HG03354 (cell line): ENCODE results near the gene FAM200C.
"Not testable (repeated sequence)": the region's sequence is repeated elsewhere in the genome, so short reads cannot be mapped to it uniquely, and the experiment has no call there.

ENCODE experiments used
- ATAC-seq: cut with Tn5 transposase; IDR thresholded peaks from one replicate; pipeline ENCODE4 v1.9.1; 2021; ENCODE audit warnings: mild to moderate bottlenecking; ENCODE audit not compliant: unreplicated experiment, poor library complexity, severe bottlenecking

FAM200C gene

GRCh38 chr5:160399402-160400353 lies at the start of gene FAM200C:
Gene FAM200C (minus strand): TSS chr5:160400054. CDS start chr5:160395490, 4,564 bp downstream.
- peak; percentile 88 for ATAC-seq

- no peak for ATAC-seq
These were observed 49.6 kb upstream of the FAM200C start for GRCh38 chr5:160449458-160449857.

GRCh38 chr5:160448886-160449285 lies 49.0 kb upstream of the FAM200C start:
- ATAC-seq: no peak

- no peak for ATAC-seq
These were observed 45.9 kb upstream of the FAM200C start for GRCh38 chr5:160445751-160446150.

GRCh38 chr5:160445132-160445531 lies 45.3 kb upstream of the FAM200C start:
- ATAC-seq: peak; percentile 46

GRCh38 chr5:160444407-160444806 lies 44.6 kb upstream of the FAM200C start:
- ATAC-seq: no peak

GRCh38 chr5:160442824-160443431 lies 43.1 kb upstream of the FAM200C start:
- ATAC-seq: no peak

- ATAC-seq: no peak
These were observed 41.5 kb upstream of the FAM200C start for GRCh38 chr5:160441311-160441781.

- ATAC-seq: peak; percentile 69
These were observed 39.3 kb upstream of the FAM200C start for GRCh38 chr5:160439205-160439600.

- peak; percentile 47 for ATAC-seq
These were observed 38.7 kb upstream of the FAM200C start for GRCh38 chr5:160438316-160439204.

- ATAC-seq: no peak
These were observed 37.4 kb upstream of the FAM200C start for GRCh38 chr5:160437271-160437670.

- not testable (repeated sequence) for ATAC-seq
These were observed 36.8 kb upstream of the FAM200C start for GRCh38 chr5:160436661-160437060.

GRCh38 chr5:160436017-160436416 lies 36.2 kb upstream of the FAM200C start:
- no peak for ATAC-seq

- ATAC-seq: no peak
These were observed 35.7 kb upstream of the FAM200C start for GRCh38 chr5:160435532-160435931.

GRCh38 chr5:160434022-160434531 lies 34.2 kb upstream of the FAM200C start:
- peak; percentile 70 for ATAC-seq

- ATAC-seq: no peak
These were observed 32.9 kb upstream of the FAM200C start for GRCh38 chr5:160432787-160433186.

- ATAC-seq: peak; percentile 45
These were observed 32.3 kb upstream of the FAM200C start for GRCh38 chr5:160432196-160432595.

GRCh38 chr5:160427607-160428006 lies 27.8 kb upstream of the FAM200C start:
- ATAC-seq: no peak

- ATAC-seq: no peak
These were observed 23.2 kb upstream of the FAM200C start for GRCh38 chr5:160423099-160423498.
